Osteoblast (primary cell): ENCODE data around the gene TMEM108. TPM values are rescaled to one million over a fixed set of nuclear protein-coding genes. Genes with fewer than 3 reads are reported as not detected.

ENCODE experiments used
- DNase-seq: peaks from one replicate; pipeline ENCODE4 v3.0.0; 2011; ENCODE audit warnings: low spot score, mixed read lengths; ENCODE audit not compliant: insufficient read length; ENCODE audit errors: missing footprints
- H2AFZ ChIP-seq: 2 replicates; pipeline ENCODE4 v1.6.0; 2011; ENCODE audit warnings: mild to moderate bottlenecking, low read length
- H3K27ac ChIP-seq: 2 replicates; pipeline ENCODE4 v1.5.1; 2011; ENCODE audit warnings: mild to moderate bottlenecking, low read depth, low read length, moderate library complexity
- H3K27me3 ChIP-seq: 2 replicates; pipeline ENCODE4 v1.6.0; 2012; ENCODE audit warnings: mild to moderate bottlenecking, control low read depth, inconsistent platforms, low read length, moderate library complexity; ENCODE audit not compliant: insufficient read depth
- H3K36me3 ChIP-seq: 2 replicates; pipeline ENCODE4 v1.5.1; 2011; ENCODE audit warnings: mild to moderate bottlenecking, low read length, control low read depth, moderate library complexity; ENCODE audit not compliant: insufficient read depth
- H3K4me1 ChIP-seq: 2 replicates; pipeline ENCODE4 v1.5.1; 2011; ENCODE audit warnings: mild to moderate bottlenecking, low read length, control low read depth, moderate library complexity; ENCODE audit not compliant: insufficient read depth
- H3K4me2 ChIP-seq: 2 replicates; pipeline ENCODE4 v1.6.0; 2011; ENCODE audit warnings: mild to moderate bottlenecking, low read length; ENCODE audit not compliant: insufficient read depth
- H3K4me3 ChIP-seq: fragments of 200-600 bp; sonication (generic); 3 replicates; pipeline ENCODE4 v1.5.1; 2012; ENCODE audit warnings: mild to moderate bottlenecking, low read length, inconsistent platforms; ENCODE audit not compliant: insufficient read depth
- H3K79me2 ChIP-seq: 2 replicates; pipeline ENCODE4 v1.6.0; 2012; ENCODE audit warnings: mild to moderate bottlenecking, low read length, control low read depth, inconsistent platforms; ENCODE audit not compliant: insufficient read depth
- H3K9me3 ChIP-seq: 2 replicates; pipeline ENCODE4 v1.5.1; 2011; ENCODE audit warnings: low read depth, low read length, control low read depth
- H4K20me1 ChIP-seq: 2 replicates; pipeline ENCODE4 v1.6.0; 2012; ENCODE audit warnings: mild to moderate bottlenecking, low read length, control low read depth; ENCODE audit not compliant: insufficient read depth
- total RNA-seq: library from RNA; depleted of rRNA; stranded (reverse); fragments of >200 nt; gene quantifications from 2 replicates; pipeline ENCODE4 v1.2.3, GENCODE V29; 2012
- TF ChIP-seq, protein P1 (sequence below): IDR thresholded peaks from 2 replicates; pipeline ENCODE4 v1.5.1; 2011; ENCODE audit warnings: mild to moderate bottlenecking, low read depth, low read length, moderate library complexity; ENCODE audit errors: extremely low read depth

The TMEM108 gene
- total RNA-seq, 1 donor: 0.36 TPM

DNA sequence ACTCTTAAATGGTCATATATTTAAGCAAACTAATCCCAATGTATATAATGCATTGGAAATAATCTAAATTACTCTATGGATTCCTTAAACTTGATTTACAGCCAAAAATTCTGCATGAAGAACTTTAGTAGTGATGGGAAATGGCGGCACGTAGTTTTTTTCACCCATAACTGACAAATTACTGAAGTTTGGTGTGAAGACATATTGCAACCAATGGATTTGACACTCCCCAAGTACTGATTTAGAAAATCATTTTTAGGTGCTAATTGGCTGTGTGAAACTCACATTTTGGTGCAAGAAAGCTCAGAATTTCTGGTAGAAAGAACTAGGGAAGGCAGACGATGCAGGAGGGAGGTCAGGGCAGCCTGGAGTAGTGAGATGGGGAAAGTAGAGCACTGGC is 19.3 kb upstream of the TMEM108 start:
- H3K4me3 ChIP-seq: no peak overlapping the region
- no peaks in the 10 kb centered on the region for H3K36me3 ChIP-seq
- no peaks in the 10 kb centered on the region for H4K20me1 ChIP-seq
- TF ChIP-seq, protein P1, sequence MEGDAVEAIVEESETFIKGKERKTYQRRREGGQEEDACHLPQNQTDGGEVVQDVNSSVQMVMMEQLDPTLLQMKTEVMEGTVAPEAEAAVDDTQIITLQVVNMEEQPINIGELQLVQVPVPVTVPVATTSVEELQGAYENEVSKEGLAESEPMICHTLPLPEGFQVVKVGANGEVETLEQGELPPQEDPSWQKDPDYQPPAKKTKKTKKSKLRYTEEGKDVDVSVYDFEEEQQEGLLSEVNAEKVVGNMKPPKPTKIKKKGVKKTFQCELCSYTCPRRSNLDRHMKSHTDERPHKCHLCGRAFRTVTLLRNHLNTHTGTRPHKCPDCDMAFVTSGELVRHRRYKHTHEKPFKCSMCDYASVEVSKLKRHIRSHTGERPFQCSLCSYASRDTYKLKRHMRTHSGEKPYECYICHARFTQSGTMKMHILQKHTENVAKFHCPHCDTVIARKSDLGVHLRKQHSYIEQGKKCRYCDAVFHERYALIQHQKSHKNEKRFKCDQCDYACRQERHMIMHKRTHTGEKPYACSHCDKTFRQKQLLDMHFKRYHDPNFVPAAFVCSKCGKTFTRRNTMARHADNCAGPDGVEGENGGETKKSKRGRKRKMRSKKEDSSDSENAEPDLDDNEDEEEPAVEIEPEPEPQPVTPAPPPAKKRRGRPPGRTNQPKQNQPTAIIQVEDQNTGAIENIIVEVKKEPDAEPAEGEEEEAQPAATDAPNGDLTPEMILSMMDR: no peak
- H3K27me3 ChIP-seq: peaks cover 4% of the 10 kb centered on the region
- H3K4me1 ChIP-seq: no peaks in the 10 kb centered on the region
- H3K27ac ChIP-seq: no peak overlapping the region
- DNase-seq: no peak
- H2AFZ ChIP-seq: no peak overlapping the region
- H3K9me3 ChIP-seq: no peaks in the 10 kb centered on the region
- H3K4me2 ChIP-seq: no peak overlapping the region
- no peaks in the 10 kb centered on the region for H3K79me2 ChIP-seq

DNA sequence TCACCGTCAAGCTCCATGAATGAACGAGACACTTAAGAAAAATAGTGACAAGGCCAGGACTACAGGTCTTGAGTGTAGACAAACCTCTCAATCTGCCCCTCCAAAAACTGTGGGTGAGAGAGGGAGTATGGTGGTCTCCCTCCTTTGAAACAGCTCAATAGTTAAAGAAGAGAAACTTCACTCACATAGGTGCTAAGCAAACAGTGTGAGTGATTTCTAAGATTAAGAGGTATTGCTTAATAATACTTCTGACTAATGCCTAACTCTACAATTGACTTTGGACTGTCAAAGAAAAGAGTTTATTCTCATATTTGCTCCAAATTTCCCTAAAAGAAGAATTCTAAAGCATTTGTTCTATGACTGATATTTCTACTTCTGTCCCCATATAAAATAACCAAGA is 17.0 kb upstream of the TMEM108 start:
- no peaks in the 10 kb centered on the region for H3K36me3 ChIP-seq
- H3K4me1 ChIP-seq: no peaks in the 10 kb centered on the region
- peaks cover 4% of the 10 kb centered on the region for H3K27me3 ChIP-seq
- H3K4me2 ChIP-seq: no peak overlapping the region
- no peak for DNase-seq
- TF ChIP-seq, protein P1: no peak
- no peak overlapping the region for H2AFZ ChIP-seq
- no peaks in the 10 kb centered on the region for H3K9me3 ChIP-seq
- no peak overlapping the region for H3K27ac ChIP-seq
- no peak overlapping the region for H3K4me3 ChIP-seq
- no peaks in the 10 kb centered on the region for H4K20me1 ChIP-seq
- no peaks in the 10 kb centered on the region for H3K79me2 ChIP-seq

DNA sequence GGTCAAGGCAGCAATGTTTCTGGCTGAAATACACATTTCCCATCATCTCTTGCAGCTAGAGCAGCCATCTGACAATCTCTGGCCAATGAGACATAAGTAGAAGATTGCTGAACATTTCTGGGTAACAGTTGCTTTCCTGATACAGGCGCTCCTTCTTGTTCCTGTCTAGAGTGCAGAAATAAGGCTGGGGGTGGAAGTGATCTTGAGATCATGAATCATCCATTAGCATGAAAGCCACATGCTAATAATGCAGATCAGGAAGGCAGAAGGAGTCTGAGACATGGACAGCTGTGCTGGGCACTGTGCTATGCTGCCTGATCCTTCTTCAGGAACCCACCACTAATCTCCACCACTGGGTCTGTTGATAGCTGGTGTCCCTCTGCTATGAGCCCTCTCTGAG is 14.8 kb upstream of the TMEM108 start:
- Histone ChIP-seq H3K9me3 (no peaks in the 10 kb centered on the region), H3K4me3 (no peak overlapping the region), H3K4me1 (no peaks in the 10 kb centered on the region), H3K4me2 (no peak overlapping the region), H3K36me3 (no peaks in the 10 kb centered on the region), H4K20me1 (no peaks in the 10 kb centered on the region), H3K79me2 (no peaks in the 10 kb centered on the region), H2AFZ (no peak overlapping the region), H3K27me3 (peaks cover 4% of the 10 kb centered on the region), H3K27ac (no peak overlapping the region)
- DNase-seq: no peak
- TF ChIP-seq, protein P1: no peak

DNA sequence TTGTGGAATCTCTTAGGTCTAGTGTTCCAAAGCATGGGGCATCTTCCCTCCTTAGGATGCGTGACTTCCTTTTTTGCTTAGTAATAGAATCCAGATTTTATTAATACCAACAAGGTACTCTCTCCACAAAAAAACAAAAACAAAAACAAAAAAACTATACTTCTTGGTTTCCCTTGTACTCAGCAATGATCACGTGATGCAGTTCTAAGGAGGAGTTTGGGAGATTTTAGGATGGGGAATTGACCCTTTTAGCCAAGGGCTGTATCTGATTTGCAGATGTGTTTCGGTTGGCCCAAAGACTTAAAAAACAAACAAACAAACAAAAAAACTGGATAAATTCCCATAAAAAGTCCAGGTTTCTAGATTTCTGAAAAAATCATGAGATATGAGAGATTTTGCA is 12.6 kb upstream of the TMEM108 start:
- H3K27me3 ChIP-seq: peaks cover 8% of the 10 kb centered on the region
- TF ChIP-seq, protein P1: no peak

More for the DNA sequence above, 12.6 kb upstream of the TMEM108 start:
- DNase-seq: no peak
- Histone ChIP-seq H3K36me3 (no peaks in the 10 kb centered on the region), H3K4me1 (no peaks in the 10 kb centered on the region), H3K27ac (no peak overlapping the region), H3K79me2 (no peaks in the 10 kb centered on the region), H2AFZ (no peak overlapping the region), H4K20me1 (no peaks in the 10 kb centered on the region), H3K4me3 (no peak overlapping the region), H3K4me2 (no peak overlapping the region), H3K9me3 (no peaks in the 10 kb centered on the region)
